Measurements from ENCODE around the gene OR6Q1.

GRCh38 chr11:58027341-58027740 lies 3.4 kb upstream of the OR6Q1 start:
- no peak for TF ChIP-seq CTCF (conservative IDR thresholded peaks at IDR 0.05; ENCODE audit: low read depth, low read length)
- TF ChIP-seq POLR2A (IDR thresholded peaks at IDR 0.05; ENCODE audit: low read depth, low read length): no peak
- TF ChIP-seq RFX5 (IDR thresholded peaks at IDR 0.05; ENCODE audit: low read depth, low read length): no peak
- TF ChIP-seq USF2 (IDR thresholded peaks at IDR 0.05; ENCODE audit: low read depth, low read length): no peak
